Memory B cell (primary cell): ENCODE measurements around the gene RASSF4.

Experiments used
- ATAC-seq: fragments of 150-1000 bp; cut with Tn5 transposase; 2 replicates; pipeline ENCODE4 v1.10.0; 2021; ENCODE audit warnings: low read depth, mild to moderate bottlenecking, moderate library complexity
- DNase-seq, 2 donors: peaks; one replicate each; pipeline ENCODE4 v3.0.0; 2022; ENCODE audit warnings: low spot score in 2 of 2
- H3K27ac Mint-ChIP-seq: one replicate; pipeline ENCODE4 v1.8.0; 2022; ENCODE audit warnings: mild to moderate bottlenecking, moderate library complexity, mixed read lengths
- H3K27me3 Mint-ChIP-seq: one replicate; pipeline ENCODE4 v1.8.0; 2022; ENCODE audit warnings: mixed read lengths
- H3K36me3 Mint-ChIP-seq: one replicate; pipeline ENCODE4 v1.8.0; 2022; ENCODE audit warnings: mild to moderate bottlenecking, mixed read lengths
- H3K4me1 Mint-ChIP-seq: one replicate; pipeline ENCODE4 v1.8.0; 2022; ENCODE audit warnings: mixed read lengths
- H3K4me3 Mint-ChIP-seq: one replicate; pipeline ENCODE4 v1.8.0; 2022; ENCODE audit warnings: mild to moderate bottlenecking, moderate library complexity, mixed read lengths
- H3K9me3 Mint-ChIP-seq: one replicate; pipeline ENCODE4 v1.8.0; 2022; ENCODE audit warnings: mixed read lengths

RASSF4 gene

DNA sequence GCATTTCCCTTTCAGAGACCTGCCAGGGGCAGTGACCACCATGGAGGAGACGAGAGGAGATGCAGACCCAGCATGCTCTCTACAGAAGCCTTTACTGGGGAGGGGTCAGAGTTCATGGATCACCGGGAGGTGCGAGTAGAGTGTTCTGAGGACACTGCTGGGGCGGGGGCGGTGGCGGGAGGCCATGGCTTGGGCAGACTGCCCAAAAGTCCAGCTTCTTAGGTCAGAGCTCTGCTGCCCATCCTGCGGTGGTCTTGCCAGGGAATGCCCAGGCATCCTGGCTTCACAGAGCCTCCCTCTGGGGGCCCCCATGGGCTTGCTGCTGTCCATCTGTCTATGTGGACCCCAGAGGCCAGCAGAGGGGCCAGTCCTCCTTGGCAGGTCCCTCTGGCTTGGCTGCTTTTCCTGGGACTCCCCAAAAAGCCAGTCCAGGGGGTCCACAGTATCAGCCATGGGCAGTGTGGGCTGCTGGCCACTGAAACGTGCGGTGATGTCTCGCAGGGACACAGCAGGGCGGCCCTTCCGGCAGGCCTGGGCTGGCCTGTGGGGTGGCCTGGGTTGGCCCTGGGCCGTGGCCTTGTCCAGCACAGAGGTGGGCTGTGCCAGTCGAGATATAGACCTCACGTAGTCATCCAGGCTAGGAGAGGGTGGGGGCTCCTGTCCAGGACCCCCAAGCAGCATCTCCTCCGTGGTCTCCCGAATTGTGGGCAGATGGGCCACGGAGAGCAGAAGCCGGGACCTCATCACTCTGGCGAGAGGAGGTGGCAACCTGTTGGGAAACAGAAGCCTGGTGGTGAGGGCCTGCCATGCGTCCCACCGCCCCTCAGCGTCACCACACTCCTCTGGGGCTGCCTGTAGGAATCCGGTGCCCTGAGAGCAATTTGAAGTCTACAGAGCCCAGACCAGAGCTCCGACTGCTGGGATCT lies 17.9 kb downstream of the RASSF4 start:
- no peaks in the 10 kb centered on the region for H3K9me3 Mint-ChIP-seq
- peaks cover 5% of the 10 kb centered on the region for H3K27me3 Mint-ChIP-seq
- H3K4me1 Mint-ChIP-seq: peaks cover 11% of the 10 kb centered on the region
- ATAC-seq (no peak), DNase-seq (no peak)
- H3K4me3 Mint-ChIP-seq: no peak overlapping the region
- no peaks in the 10 kb centered on the region for H3K36me3 Mint-ChIP-seq
- H3K27ac Mint-ChIP-seq: no peak overlapping the region

GRCh38 chr10:44978213-44978569 lies 18.6 kb downstream of the RASSF4 start:
- DNase-seq: no peak
- ATAC-seq: no peak
- Mint-ChIP-seq H3K27ac (no peak overlapping the region), H3K9me3 (no peaks in the 10 kb centered on the region), H3K36me3 (no peaks in the 10 kb centered on the region), H3K4me3 (no peak overlapping the region), H3K4me1 (peaks cover 7% of the 10 kb centered on the region), H3K27me3 (peaks cover 5% of the 10 kb centered on the region)

DNA sequence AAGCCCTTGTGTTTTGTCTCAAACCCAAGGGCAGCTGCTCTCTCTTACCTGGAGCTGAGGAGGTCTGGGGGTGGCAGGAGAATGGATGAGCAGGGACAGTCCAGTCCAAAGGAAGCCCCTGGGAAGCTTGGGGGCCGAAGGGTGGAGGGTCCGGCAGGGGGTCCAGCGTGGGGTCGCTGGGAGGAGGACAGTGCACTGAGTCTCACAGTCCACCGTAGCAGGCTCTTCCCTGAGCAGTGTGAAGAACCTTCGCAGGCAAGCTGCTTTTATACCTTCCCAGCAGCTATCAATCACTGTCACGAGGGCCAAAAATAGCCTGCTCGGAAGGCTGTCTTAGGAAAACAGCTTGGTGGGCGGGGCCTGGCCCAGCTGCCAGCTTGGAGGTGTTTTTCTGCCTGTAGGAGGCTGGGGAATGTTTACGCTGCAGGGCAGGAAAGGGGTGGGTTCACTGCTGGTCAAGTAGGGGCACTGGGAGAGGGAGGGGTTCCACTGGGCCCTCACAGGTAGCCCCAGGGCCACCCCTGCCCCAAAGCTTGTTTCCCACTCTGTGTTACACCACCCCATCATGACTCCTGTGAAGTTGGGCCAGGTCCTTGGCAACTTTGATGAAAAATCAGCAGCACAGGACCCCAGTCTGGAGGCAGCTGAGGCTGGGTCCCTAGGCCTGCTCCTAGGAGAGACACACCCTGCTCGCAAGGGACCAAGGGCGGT lies 19.1 kb downstream of the RASSF4 start, which contains the start of gene DEPP1:
DEPP1 (minus strand) TSS at position 240 of the 711 bp plus-strand sequence. CDS start 779 bp downstream, outside the sequence.
- no peak for DNase-seq
- H3K27me3 Mint-ChIP-seq: peaks cover 5% of the 10 kb centered on the region
- no peak within 1 kb of the TSS for H3K27ac Mint-ChIP-seq
- H3K36me3 Mint-ChIP-seq: no peaks in the 10 kb centered on the region
- no peaks in the 10 kb centered on the region for H3K9me3 Mint-ChIP-seq
- H3K4me1 Mint-ChIP-seq: peaks cover 2% of the 10 kb centered on the region
- H3K4me3 Mint-ChIP-seq: no peak within 1 kb of the TSS
- no peak for ATAC-seq

DNA sequence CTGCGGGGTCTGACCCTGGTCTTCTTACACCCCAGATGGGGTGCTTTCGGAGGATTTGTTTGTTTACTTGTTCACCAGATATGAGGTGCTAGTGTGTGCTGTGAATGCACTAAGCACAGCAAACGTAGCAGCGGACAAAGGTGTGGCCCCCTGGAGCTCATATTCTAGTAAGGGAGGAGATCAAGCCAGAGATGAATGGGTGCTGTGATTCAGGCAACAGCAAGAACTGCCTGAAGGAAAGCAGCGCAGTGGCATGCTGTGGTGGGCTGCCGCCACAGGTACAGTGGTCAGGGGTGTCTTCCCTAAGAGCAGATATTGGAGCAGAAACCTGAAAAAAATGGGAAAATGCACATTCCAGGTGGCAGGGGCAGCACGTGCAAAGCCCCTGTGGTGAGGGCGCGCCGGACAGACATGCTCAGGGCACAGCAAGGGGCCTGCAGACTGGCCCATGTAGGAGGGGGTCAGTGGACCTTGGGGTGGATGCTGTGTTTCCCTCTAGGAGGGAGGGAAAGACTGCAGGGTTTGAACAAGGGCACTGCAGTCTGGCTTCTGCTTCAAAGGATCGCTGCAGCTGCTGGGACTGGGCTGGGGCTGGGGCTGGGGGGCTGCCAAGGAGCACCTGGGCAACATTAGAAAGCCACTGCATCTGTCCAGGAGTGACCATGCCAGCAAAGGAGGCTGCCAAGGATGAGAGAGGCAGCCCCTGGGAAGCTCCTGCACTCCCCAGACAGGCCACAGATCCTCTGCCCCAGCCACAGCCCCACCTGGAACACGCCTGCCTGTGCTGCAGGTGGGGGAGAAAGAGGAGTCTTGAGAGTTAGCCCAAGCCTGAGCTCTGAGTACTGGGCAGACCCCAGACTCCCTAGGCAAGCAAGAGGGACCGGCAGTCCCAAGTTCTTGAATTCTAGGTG lies 19.9 kb downstream of the RASSF4 start:
- H3K27ac Mint-ChIP-seq: no peak overlapping the region
- no peak overlapping the region for H3K4me3 Mint-ChIP-seq
- H3K4me1 Mint-ChIP-seq: no peaks in the 10 kb centered on the region
- H3K27me3 Mint-ChIP-seq: peaks cover 5% of the 10 kb centered on the region
- no peaks in the 10 kb centered on the region for H3K9me3 Mint-ChIP-seq
- no peaks in the 10 kb centered on the region for H3K36me3 Mint-ChIP-seq
- no peak for ATAC-seq
- no peak for DNase-seq

DNA sequence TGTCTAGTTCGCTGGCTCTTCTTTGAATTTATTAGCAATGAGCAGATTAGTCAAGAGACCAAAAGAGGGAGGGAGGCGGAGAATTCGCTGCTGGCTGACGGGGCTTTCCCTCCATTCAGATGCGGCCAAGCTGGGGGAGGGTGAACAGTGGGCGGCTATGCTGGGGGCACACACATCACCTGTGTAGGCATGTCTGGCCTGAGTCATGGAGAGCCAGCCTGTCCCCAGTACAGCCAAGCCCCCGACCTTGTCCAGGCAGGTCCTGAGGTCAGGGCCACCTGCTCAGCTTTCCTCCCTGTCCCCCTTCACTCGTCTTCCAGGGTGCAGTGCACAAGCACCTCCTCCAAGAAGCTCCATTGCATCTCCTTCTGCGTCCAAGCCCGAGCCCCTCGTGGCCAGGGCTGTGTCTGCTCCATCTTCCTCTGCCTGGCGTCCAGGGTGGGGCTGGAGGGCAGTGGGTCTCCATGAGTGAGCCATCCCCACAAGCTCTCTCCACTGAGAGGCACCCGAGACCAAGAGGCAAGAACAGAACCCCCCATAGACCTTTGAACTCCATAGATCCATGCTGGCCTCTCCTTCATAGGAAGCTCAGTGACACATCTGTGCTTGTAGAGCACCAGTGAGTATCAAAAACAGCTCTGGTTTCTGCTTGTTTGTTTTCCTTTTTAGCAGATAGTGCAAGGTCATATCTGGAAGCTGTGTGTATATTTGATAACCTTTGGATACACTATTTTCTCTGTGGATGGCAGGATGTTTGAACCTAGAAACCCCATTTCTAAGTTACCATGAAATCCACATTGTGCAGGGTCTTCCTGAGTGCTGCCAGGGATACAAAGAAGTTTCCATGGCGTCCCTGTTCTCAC lies 20.9 kb downstream of the RASSF4 start:
- no peak overlapping the region for H3K4me3 Mint-ChIP-seq
- ATAC-seq (no peak), DNase-seq (no peak)
- H3K27ac Mint-ChIP-seq: no peak overlapping the region
- H3K36me3 Mint-ChIP-seq: no peaks in the 10 kb centered on the region
- H3K4me1 Mint-ChIP-seq: no peaks in the 10 kb centered on the region
- H3K9me3 Mint-ChIP-seq: no peaks in the 10 kb centered on the region
- H3K27me3 Mint-ChIP-seq: peaks cover 5% of the 10 kb centered on the region

DNA sequence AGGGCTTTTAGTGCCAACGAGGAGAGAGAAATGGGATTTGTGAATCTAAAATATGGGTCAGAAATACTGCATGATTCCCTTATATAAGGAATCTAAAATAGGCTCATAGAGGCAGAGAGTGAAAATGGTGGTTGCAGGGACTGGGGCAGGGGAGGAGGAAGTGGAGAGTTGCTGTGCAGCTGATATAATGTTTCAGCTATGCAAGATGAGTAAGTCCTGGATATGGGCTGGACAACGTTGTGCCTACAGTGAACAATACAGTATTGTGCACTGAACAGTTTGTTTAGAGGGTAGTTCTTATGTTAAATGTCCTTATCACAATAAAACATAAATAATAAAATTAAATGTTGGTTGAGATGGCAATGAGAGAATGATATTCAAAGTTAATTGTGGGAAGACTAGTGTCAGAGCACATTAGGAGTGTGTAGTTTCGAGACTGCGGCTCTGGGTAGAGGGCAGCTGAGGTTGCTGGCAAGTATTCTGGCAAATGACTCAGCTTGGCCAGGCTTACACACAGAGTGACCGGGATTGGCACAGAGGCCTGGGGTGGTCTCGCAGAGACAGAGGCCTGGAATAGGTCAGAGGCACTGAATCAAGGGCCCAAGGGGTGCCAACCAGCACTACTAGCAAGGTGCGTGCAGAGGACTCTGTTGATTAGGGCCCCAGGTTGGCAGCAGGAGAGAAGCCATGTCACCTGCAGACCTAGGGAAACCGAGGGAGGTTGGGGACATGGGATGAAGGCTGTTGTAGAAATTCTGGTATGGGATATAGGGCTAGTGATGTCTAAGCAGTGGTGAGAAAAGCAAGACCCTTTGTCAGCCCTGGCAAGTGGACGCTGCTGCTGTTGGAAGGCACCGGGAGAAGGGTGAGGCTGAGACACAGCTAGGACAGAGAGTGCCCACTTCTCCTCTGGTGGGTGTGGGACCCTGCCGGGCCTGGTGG lies 21.8 kb downstream of the RASSF4 start:
- no peaks in the 10 kb centered on the region for H3K4me1 Mint-ChIP-seq
- H3K36me3 Mint-ChIP-seq: no peaks in the 10 kb centered on the region
- H3K27ac Mint-ChIP-seq: no peak overlapping the region
- H3K9me3 Mint-ChIP-seq: no peaks in the 10 kb centered on the region
- H3K27me3 Mint-ChIP-seq: peaks cover 5% of the 10 kb centered on the region
- no peak overlapping the region for H3K4me3 Mint-ChIP-seq
- no peak for ATAC-seq
- no peak for DNase-seq

DNA sequence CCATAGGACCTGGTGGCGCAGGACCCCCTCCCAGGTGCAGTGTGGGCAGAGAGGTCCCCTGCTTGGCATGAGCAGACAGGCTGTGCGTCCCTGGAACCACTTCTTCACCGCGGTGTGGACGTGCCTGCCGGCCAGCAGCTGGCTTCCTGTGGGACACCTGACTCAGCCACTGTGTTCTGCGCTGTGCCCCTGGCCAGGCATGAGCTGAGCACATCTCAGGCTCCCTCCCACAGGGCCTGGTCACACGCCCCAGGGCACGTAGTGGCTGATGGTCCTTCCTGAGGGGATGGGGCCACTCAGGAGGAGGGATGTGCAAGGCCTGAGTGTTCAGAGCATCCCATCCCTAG lies 22.5 kb downstream of the RASSF4 start:
- H3K4me3 Mint-ChIP-seq: no peak overlapping the region
- no peaks in the 10 kb centered on the region for H3K4me1 Mint-ChIP-seq
- H3K27me3 Mint-ChIP-seq: peaks cover 3% of the 10 kb centered on the region
- H3K36me3 Mint-ChIP-seq: no peaks in the 10 kb centered on the region
- H3K9me3 Mint-ChIP-seq: no peaks in the 10 kb centered on the region
- ATAC-seq (no peak), DNase-seq (no peak)
- no peak overlapping the region for H3K27ac Mint-ChIP-seq

DNA sequence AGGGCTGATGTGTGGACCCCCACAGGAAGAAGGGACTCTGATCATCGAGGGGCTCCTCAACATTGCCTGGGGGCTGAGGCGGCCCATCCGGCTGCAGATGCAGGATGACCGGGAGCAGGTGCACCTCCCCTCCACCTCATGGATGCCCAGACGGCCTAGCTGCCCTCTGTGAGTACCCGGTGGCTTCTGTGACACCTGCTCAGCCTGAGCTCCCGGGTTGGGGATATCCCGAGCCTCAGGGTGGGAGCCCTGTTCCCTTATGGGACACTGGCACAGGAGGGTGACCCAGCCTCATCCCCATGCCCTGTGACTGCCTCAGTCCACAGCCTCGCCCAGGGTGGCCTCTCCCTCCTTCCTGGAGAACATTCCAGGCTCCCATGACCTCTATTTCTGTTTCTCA lies 22.9 kb downstream of the RASSF4 start:
- no peaks in the 10 kb centered on the region for H3K36me3 Mint-ChIP-seq

DNA sequence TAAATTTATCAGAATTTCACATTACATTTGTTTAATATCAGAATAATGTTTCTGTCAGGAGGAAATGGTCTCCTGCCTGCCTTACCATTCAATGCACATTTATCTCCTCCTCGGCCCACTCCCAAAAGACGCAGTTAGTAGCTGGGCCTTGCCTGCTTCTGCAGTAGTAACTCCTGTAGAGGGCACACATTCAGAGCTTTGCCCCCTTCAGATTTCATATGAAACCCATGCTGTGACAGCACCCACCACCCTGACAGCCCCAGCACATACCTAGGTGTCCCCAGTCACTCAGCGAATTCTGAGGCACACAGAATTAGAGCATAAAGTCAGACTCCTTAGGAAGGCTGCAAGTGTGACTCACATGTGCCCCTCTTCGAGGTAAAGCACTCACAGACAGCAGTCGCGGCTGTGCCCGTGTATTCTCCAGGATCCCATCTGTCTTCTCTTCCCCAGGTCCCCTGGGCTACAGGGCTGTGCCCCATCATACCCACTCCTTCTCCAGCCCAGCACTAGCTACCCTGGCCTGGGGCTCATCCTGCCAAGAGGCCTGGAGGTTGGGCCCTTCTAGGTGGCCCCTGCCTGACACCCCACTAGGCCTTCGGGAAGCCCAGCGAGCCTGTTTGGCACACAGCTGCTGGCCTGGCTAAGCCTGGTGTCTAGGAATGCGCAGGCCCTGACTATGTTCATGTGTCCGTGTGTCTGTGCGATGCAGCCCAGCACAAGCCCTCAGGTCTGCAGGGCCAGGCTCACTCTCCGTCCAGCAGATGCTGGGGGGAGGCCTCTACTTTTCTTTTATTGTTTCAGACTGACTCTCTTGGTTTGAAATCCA lies 23.7 kb downstream of the RASSF4 start:
- no peaks in the 10 kb centered on the region for H3K36me3 Mint-ChIP-seq
- DNase-seq (no peak), ATAC-seq (no peak)
- no peak overlapping the region for H3K4me3 Mint-ChIP-seq
- H3K4me1 Mint-ChIP-seq: no peaks in the 10 kb centered on the region
- peaks cover 2% of the 10 kb centered on the region for H3K27me3 Mint-ChIP-seq
- H3K9me3 Mint-ChIP-seq: no peaks in the 10 kb centered on the region
- no peak overlapping the region for H3K27ac Mint-ChIP-seq

More for the DNA sequence above, 22.9 kb downstream of the RASSF4 start:
- no peak overlapping the region for H3K27ac Mint-ChIP-seq
- no peaks in the 10 kb centered on the region for H3K4me1 Mint-ChIP-seq
- H3K4me3 Mint-ChIP-seq: no peak overlapping the region
- H3K27me3 Mint-ChIP-seq: peaks cover 2% of the 10 kb centered on the region
- no peak for ATAC-seq
- DNase-seq: no peak
- H3K9me3 Mint-ChIP-seq: no peaks in the 10 kb centered on the region

DNA sequence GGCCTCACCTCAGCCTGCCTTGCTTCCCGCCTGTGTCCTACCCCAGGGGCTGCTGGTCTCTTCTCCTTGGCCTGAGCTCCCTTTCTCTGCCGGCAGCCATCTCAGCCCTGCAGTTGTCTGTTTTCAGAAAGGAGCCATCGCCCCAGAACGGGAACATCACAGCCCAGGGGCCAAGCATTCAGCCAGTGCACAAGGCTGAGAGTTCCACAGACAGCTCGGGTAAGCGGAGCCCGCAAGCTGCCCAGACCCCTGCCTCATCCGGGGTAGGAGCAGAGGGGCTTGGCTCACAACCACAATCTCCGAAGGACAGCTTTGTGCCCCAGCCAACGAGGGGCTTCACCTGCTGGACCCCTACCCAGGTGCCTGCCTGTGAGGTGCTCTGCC lies 24.3 kb downstream of the RASSF4 start:
- H3K27ac Mint-ChIP-seq: no peak overlapping the region
- no peaks in the 10 kb centered on the region for H3K36me3 Mint-ChIP-seq
- ATAC-seq: no peak

GRCh38 chr10:44984671-44985101 lies 25.1 kb downstream of the RASSF4 start:
- peaks cover 4% of the 10 kb centered on the region for H3K27me3 Mint-ChIP-seq
- no peaks in the 10 kb centered on the region for H3K9me3 Mint-ChIP-seq
- ATAC-seq (no peak), DNase-seq (no peak)
- no peaks in the 10 kb centered on the region for H3K4me1 Mint-ChIP-seq
- H3K4me3 Mint-ChIP-seq: no peak overlapping the region
- no peak overlapping the region for H3K27ac Mint-ChIP-seq
- H3K36me3 Mint-ChIP-seq: no peaks in the 10 kb centered on the region

More for the DNA sequence above, 24.3 kb downstream of the RASSF4 start:
- Mint-ChIP-seq H3K4me1 (no peaks in the 10 kb centered on the region), H3K4me3 (no peak overlapping the region), H3K27me3 (peaks cover 2% of the 10 kb centered on the region), H3K9me3 (no peaks in the 10 kb centered on the region)
- no peak for DNase-seq
